Suppressor macrophage (primary cell): ENCODE data around the gene VTI1A.
A peak's percentile ranks its signal among the peaks of the same experiment; 100 is the strongest.

Source experiments
- DNase-seq, 4 experiments: peaks; one replicate each; pipeline ENCODE4 v3.0.0-alpha.2; 2020 to 2022
- total RNA-seq, 17 experiments: gene quantifications; one replicate each; lab custom pipeline; 2026; ENCODE audit warnings: mixed read lengths in 6 of 17, inconsistent platforms in 3 of 17; lab: John Stamatoyannopoulos, UW

VTI1A gene
- 25.9 to 59.5 (median 50.9) reads per million in 17 experiments for total RNA-seq

GRCh38 chr10:112446855-112447619 is at the start of gene VTI1A, which contains the start of gene ZDHHC6:
TSS of gene VTI1A (plus strand) at chr10:112447215. CDS start at chr10:112447374, 159 bp downstream.
TSS of gene ZDHHC6 (minus strand) at chr10:112446914. CDS start at chr10:112445436, 1,478 bp downstream.
- DNase-seq, result peak; percentile 87 to 93 (median 92)

- no peak for DNase-seq
These were observed 49.4 kb upstream of the VTI1A start for GRCh38 chr10:112397592-112397991.

GRCh38 chr10:112402917-112403316 is 44.1 kb upstream of the VTI1A start:
- no peak for DNase-seq

- no peak for DNase-seq
These were observed 42.4 kb upstream of the VTI1A start for GRCh38 chr10:112404617-112405016.

GRCh38 chr10:112406806-112407205 is 40.2 kb upstream of the VTI1A start:
- DNase-seq, result peak in 1 of 4 experiments; percentile 3

- DNase-seq, result no peak
These were observed 39.3 kb upstream of the VTI1A start for GRCh38 chr10:112407696-112408095.

- no peak for DNase-seq
These were observed 37.7 kb upstream of the VTI1A start for GRCh38 chr10:112409299-112409698.

- no peak for DNase-seq
These were observed 37.3 kb upstream of the VTI1A start for GRCh38 chr10:112409755-112410154.

- no peak for DNase-seq
These were observed 34.3 kb upstream of the VTI1A start for GRCh38 chr10:112412696-112413095.

GRCh38 chr10:112421731-112422130 is 25.3 kb upstream of the VTI1A start:
- DNase-seq, result no peak

GRCh38 chr10:112424651-112425050 is 22.4 kb upstream of the VTI1A start:
- DNase-seq, result no peak

- DNase-seq, result peak; percentile 47 to 75 (median 60)
These were observed 20.9 kb upstream of the VTI1A start for GRCh38 chr10:112426111-112426510.

- no peak for DNase-seq
These were observed 17.9 kb upstream of the VTI1A start for GRCh38 chr10:112429147-112429546.

- DNase-seq, result no peak
These were observed 17.3 kb upstream of the VTI1A start for GRCh38 chr10:112429654-112430230.

- no peak for DNase-seq
These were observed 13.9 kb upstream of the VTI1A start for GRCh38 chr10:112433136-112433535.

- peak in 2 of 4 experiments; percentile 57 to 61 for DNase-seq
These were observed 11.9 kb upstream of the VTI1A start for GRCh38 chr10:112434988-112435619.

- no peak for DNase-seq
These were observed 8.7 kb upstream of the VTI1A start for GRCh38 chr10:112438356-112438755.

- DNase-seq, result no peak
These were observed 5.5 kb upstream of the VTI1A start for GRCh38 chr10:112441520-112441919.

GRCh38 chr10:112442063-112442462 is 5.0 kb upstream of the VTI1A start:
- no peak for DNase-seq

GRCh38 chr10:112446055-112446854 is 760 bp upstream of the VTI1A start:
- peak; percentile 51 to 67 (median 59) for DNase-seq

GRCh38 chr10:112447620-112447928 is 559 bp downstream of the VTI1A start:
- peak in 1 of 4 experiments; percentile 44 for DNase-seq

- DNase-seq, result peak; percentile 59 to 83 (median 68)
These were observed 1.9 kb downstream of the VTI1A start for GRCh38 chr10:112448888-112449287.
